ENCODE data around the gene CPSF3.
"Not testable (repeated sequence)": the region's sequence is repeated elsewhere in the genome, so short reads cannot be mapped to it uniquely, and the experiment has no call there.

Gene CPSF3

DNA sequence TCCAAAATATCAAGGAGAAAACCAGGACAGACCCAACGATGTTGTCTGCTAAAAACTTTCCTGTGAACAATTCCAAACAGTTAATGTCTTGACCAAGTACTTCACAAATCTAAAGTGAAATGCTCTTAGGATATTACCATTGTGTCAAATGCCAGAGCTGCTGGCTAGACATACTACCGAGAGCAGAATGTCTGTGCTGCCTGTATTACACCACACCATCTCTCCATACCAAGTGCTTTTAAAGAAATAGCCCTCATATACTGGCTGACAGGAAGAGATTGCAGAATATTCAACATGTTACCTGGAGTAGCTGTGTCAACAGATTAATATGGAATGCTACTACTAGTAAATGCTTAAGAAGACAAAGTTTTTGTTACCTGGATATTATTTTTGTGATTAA lies 69.5 kb downstream of the CPSF3 start:
- Mint-ChIP-seq H3K4me3 (no peak overlapping the region), H3K36me3 (ENCODE audit: insufficient read depth) (peaks cover 69% of the 10 kb centered on the region), H3K4me1 (peaks cover 12% of the 10 kb centered on the region), H3K27ac (ENCODE audit: low read depth) (no peak overlapping the region), H3K27me3 (no peaks in the 10 kb centered on the region), H3K9me3 (no peaks in the 10 kb centered on the region)
- DNase-seq (ENCODE audit: low spot score in 2 of 2) (no peak), ATAC-seq (replicated peaks; ENCODE audit: extremely low read depth, poor library complexity, severe bottlenecking) (no peak)

DNA sequence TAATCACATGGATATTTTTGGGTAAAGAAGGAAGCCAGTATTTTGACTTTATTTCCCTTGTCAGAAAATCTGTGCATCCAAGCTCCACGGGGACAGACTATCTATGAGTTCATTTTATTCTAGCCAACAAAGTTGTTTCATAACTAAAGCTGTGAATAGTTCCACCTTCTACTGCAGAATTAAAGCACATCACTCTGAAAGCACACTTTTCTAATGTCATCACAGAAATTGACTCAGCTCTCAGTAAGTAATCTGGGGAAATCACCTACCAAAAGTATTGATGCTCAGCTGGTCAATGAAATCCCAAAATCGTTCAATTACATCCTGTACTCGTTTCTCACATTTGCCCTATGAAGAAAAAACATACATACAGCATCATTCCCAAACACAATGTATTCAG lies 70.0 kb downstream of the CPSF3 start:
- H3K27me3 Mint-ChIP-seq = no peaks in the 10 kb centered on the region
- no peak overlapping the region for H3K4me3 Mint-ChIP-seq
- H3K36me3 Mint-ChIP-seq (ENCODE audit: insufficient read depth) = peaks cover 66% of the 10 kb centered on the region
- ATAC-seq (replicated peaks; ENCODE audit: extremely low read depth, poor library complexity, severe bottlenecking) = no peak
- DNase-seq (ENCODE audit: low spot score in 2 of 2) = no peak
- H3K4me1 Mint-ChIP-seq = peaks cover 12% of the 10 kb centered on the region
- H3K9me3 Mint-ChIP-seq = no peaks in the 10 kb centered on the region
- peak overlapping the region; percentile 70 for H3K27ac Mint-ChIP-seq (ENCODE audit: low read depth)

DNA sequence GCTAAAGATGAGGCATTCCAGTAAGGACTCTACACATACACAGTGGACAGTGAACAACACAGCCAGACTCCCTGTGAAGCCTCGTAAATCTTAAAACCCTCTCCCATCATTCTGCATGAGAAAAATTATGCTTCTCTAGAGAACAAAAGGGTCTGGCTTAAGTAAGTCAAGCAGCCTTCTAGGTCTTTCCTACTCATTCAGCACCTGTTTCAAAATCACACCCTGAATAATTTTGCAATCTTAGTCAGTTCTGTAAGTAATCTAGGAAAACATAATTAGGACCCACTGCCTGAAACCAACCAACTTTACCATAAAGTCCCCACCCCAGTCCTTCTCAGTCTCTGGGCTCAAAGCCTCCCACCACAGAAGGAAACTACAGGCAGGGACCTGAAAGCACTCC lies 70.6 kb downstream of the CPSF3 start:
- Mint-ChIP-seq H3K27me3 (no peaks in the 10 kb centered on the region), H3K4me3 (no peak overlapping the region), H3K4me1 (peaks cover 12% of the 10 kb centered on the region), H3K36me3 (ENCODE audit: insufficient read depth) (peaks cover 66% of the 10 kb centered on the region), H3K27ac (ENCODE audit: low read depth) (peak overlapping the region; percentile 70), H3K9me3 (no peaks in the 10 kb centered on the region)
- DNase-seq (ENCODE audit: low spot score in 2 of 2) = no peak
- ATAC-seq (replicated peaks; ENCODE audit: extremely low read depth, poor library complexity, severe bottlenecking) = no peak

DNA sequence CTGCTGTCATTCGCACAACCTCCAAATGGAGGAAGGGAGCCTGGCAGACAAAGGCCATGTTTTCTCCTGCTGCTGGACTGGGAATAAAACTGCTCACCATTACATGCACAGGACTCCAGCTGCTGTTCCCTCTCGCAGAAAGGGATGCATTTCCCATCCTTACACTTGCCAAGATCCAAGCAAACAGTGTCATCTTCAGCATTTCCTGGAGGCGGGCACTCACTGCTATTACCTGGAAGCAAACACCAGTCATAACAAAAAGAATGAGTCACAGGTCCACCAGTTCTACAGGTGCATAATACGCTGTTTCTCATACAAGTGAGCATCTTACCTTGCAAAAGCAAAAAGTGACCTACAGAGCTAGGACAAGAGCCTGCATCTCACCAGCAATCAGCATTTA lies 73.6 kb downstream of the CPSF3 start:
- ATAC-seq (replicated peaks; ENCODE audit: extremely low read depth, poor library complexity, severe bottlenecking) (no peak), DNase-seq (ENCODE audit: low spot score in 2 of 2) (no peak)
- peak overlapping the region; percentile 41 for H3K27ac Mint-ChIP-seq (ENCODE audit: low read depth)
- H3K27me3 Mint-ChIP-seq = no peaks in the 10 kb centered on the region
- H3K4me3 Mint-ChIP-seq = no peak overlapping the region
- H3K36me3 Mint-ChIP-seq (ENCODE audit: insufficient read depth) = peaks cover 59% of the 10 kb centered on the region
- no peaks in the 10 kb centered on the region for H3K9me3 Mint-ChIP-seq
- H3K4me1 Mint-ChIP-seq = peaks cover 12% of the 10 kb centered on the region

DNA sequence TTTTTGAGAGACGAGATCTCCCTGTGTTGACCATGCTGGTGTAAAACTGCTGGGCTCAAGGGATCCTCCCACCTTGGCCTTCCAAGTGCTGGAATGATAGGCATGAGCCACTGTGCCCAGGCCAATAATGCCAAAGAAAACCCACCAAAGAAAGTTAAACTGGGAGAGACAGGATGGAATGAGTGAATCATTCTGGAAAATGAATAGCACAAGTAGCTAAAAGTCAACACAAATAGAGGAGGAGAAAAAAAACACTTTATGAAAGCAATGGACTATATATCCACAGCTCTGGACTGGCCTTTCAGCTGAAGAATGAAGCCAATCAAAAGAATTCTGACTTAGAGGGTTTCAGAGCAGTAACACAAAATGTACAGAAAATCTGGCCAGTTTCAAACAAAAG lies 74.8 kb downstream of the CPSF3 start:
- peaks cover 62% of the 10 kb centered on the region for H3K36me3 Mint-ChIP-seq (ENCODE audit: insufficient read depth)
- H3K27me3 Mint-ChIP-seq = no peaks in the 10 kb centered on the region
- ATAC-seq (replicated peaks; ENCODE audit: extremely low read depth, poor library complexity, severe bottlenecking) (no peak), DNase-seq (ENCODE audit: low spot score in 2 of 2) (no peak)
- no peaks in the 10 kb centered on the region for H3K9me3 Mint-ChIP-seq
- no peak overlapping the region for H3K4me3 Mint-ChIP-seq
- peaks cover 10% of the 10 kb centered on the region for H3K4me1 Mint-ChIP-seq
- H3K27ac Mint-ChIP-seq (ENCODE audit: low read depth) = no peak overlapping the region

DNA sequence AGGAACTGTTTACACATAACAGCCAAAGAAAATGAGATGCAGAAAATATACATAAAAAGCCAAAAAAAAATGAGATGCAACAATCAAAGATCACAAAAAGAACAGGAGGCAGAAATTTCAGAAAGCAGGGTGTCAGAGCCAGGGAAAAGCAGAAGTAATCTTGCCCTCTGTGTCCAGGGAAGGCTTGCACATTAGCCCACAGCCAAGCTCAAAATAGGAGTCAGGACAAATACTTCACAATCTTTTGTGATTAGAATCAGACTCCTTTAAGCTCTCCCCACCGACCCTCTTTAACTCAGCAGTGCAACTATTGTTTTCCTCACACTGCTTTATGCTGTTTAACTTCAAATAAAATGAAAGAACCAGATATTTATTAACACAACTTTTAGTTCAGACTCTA lies 85.5 kb downstream of the CPSF3 start:
- H3K27me3 Mint-ChIP-seq = no peaks in the 10 kb centered on the region
- H3K9me3 Mint-ChIP-seq = no peaks in the 10 kb centered on the region
- H3K4me3 Mint-ChIP-seq = no peak overlapping the region
- H3K36me3 Mint-ChIP-seq (ENCODE audit: insufficient read depth) = peaks cover 45% of the 10 kb centered on the region
- H3K27ac Mint-ChIP-seq (ENCODE audit: low read depth) = no peak overlapping the region
- DNase-seq (ENCODE audit: low spot score in 2 of 2) (no peak), ATAC-seq (replicated peaks; ENCODE audit: extremely low read depth, poor library complexity, severe bottlenecking) (no peak)
- H3K4me1 Mint-ChIP-seq = peaks cover 14% of the 10 kb centered on the region

DNA sequence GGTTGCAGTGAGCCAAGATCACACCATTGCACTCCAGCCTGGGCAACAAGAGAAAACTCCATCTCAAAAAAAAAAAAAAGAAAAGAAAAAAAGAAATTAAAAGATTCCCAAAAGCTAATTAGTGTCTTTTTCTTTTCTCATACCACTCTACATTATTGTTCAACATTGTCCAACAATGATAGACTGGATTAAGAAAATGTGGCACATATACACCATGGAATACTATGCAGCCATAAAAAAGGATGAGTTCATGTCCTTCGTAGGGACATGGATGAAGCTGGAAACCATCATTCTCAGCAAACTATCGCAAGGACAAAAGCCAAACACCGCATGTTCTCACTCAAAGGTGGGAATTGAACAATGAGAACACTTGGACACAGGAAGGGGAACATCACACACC lies 90.5 kb downstream of the CPSF3 start:
- H3K27ac Mint-ChIP-seq (ENCODE audit: low read depth); DNase-seq (ENCODE audit: low spot score in 2 of 2); H3K27me3 Mint-ChIP-seq; H3K4me1 Mint-ChIP-seq; H3K9me3 Mint-ChIP-seq; ATAC-seq (replicated peaks; ENCODE audit: extremely low read depth, poor library complexity, severe bottlenecking); H3K4me3 Mint-ChIP-seq: not testable (repeated sequence)
- H3K36me3 Mint-ChIP-seq (ENCODE audit: insufficient read depth) = peaks cover 41% of the 10 kb centered on the region

DNA sequence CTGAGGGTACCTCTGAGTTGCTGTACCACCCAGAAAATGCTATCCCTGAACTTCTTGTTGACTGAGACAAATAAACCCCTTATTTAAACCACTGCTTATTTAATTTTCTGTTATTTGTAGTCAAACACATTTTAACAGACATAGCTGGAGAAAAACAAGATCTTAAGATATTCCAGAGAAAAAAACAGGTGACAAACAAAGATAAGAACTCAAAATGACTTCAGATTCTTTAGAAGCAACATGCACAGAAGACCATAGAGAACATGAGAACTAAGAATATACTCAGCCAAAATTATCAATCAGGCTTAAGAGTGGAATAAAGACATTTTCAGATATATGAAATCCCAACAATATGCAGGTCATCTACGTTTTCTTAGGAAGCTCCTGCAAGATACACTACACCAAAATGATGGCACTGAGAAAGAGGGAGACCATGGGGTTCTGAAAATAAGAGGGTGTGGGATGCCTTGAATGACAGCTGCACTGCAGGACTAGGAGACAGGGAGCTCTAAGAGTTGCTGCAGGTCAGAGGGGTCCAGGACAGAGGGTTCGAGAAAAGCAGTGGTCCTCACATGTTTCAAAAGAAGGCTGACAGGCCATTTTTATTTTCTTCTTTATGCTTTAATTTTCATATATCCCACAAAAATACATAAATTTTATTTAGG lies 93.8 kb downstream of the CPSF3 start:
- no peak for ATAC-seq (replicated peaks; ENCODE audit: extremely low read depth, poor library complexity, severe bottlenecking)
- Mint-ChIP-seq H3K27me3 (no peaks in the 10 kb centered on the region), H3K36me3 (ENCODE audit: insufficient read depth) (peaks cover 54% of the 10 kb centered on the region), H3K4me1 (no peaks in the 10 kb centered on the region), H3K4me3 (no peak overlapping the region), H3K27ac (ENCODE audit: low read depth) (no peak overlapping the region), H3K9me3 (no peaks in the 10 kb centered on the region)
- no peak for DNase-seq (ENCODE audit: low spot score in 2 of 2)

DNA sequence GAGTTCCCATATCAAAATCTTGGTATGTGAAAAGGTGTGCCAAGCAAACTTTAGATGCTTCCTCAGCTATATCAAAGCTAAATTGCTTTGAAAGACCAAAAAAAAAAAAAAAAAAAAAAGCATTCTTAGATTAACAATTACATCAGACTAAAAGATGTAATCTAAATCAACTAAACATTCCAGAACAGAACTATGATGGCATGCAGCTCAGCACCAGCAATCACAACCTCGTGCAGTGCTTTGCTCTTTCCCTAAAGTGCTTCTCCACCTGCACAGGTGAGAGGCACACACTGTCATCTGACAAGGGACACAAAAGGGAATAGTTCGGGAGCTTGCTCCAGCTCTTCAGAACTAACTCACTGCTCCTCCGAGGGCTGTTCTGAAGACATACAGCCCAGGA lies 94.7 kb downstream of the CPSF3 start:
- no peaks in the 10 kb centered on the region for H3K9me3 Mint-ChIP-seq
- H3K4me3 Mint-ChIP-seq = no peak overlapping the region
- no peaks in the 10 kb centered on the region for H3K4me1 Mint-ChIP-seq
- peaks cover 51% of the 10 kb centered on the region for H3K36me3 Mint-ChIP-seq (ENCODE audit: insufficient read depth)
- ATAC-seq (replicated peaks; ENCODE audit: extremely low read depth, poor library complexity, severe bottlenecking) (no peak), DNase-seq (ENCODE audit: low spot score in 2 of 2) (no peak)
- H3K27me3 Mint-ChIP-seq = no peaks in the 10 kb centered on the region
- no peak overlapping the region for H3K27ac Mint-ChIP-seq (ENCODE audit: low read depth)

DNA sequence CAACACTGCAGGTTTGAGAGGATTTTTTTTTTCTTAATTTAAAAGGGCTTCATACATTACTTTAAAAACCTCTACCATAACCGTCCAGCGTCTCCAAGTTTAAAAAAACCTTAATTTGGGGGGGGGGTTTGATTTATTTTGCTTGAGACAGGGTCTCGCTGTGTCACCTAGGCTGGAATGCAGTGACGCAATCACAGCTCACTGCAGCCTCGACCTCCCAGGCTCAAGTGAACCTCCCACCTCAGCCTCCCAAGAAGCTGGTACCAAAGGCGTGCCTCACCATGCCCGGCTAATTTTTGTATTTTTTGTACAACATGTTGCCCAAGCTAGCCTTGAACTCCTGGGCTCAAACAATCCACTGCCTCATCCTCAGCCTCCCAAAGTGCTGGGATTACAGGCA lies 95.3 kb downstream of the CPSF3 start:
- peaks cover 48% of the 10 kb centered on the region for H3K36me3 Mint-ChIP-seq (ENCODE audit: insufficient read depth)

DNA sequence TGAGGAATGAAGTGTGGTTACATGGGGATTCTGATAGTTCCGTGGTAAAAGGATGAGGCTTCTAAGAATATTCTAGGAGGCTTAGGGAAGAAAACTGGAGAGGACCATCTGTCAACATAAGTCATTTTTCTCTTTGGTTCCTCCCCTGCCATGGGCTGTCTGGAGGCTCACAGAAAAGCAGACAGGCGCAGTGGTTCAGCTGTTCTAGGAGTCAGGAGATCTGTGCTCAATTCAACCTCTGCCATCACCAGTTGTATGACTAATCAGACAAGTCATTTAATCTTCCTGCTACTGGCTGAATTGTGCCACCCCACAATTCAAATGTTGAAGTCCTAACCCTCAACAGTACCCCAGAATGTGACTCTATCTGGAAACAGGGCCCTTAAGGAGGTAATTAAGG lies 95.8 kb downstream of the CPSF3 start:
- no peaks in the 10 kb centered on the region for H3K27me3 Mint-ChIP-seq
- H3K4me3 Mint-ChIP-seq = no peak overlapping the region
- H3K4me1 Mint-ChIP-seq = no peaks in the 10 kb centered on the region
- H3K9me3 Mint-ChIP-seq = no peaks in the 10 kb centered on the region
- peaks cover 46% of the 10 kb centered on the region for H3K36me3 Mint-ChIP-seq (ENCODE audit: insufficient read depth)
- DNase-seq (ENCODE audit: low spot score in 2 of 2) = no peak
- no peak overlapping the region for H3K27ac Mint-ChIP-seq (ENCODE audit: low read depth)
- no peak for ATAC-seq (replicated peaks; ENCODE audit: extremely low read depth, poor library complexity, severe bottlenecking)

More for the DNA sequence above, 95.3 kb downstream of the CPSF3 start:
- ATAC-seq (replicated peaks; ENCODE audit: extremely low read depth, poor library complexity, severe bottlenecking) = no peak
- Mint-ChIP-seq H3K27ac (ENCODE audit: low read depth) (no peak overlapping the region), H3K4me1 (no peaks in the 10 kb centered on the region), H3K27me3 (no peaks in the 10 kb centered on the region), H3K4me3 (no peak overlapping the region), H3K9me3 (no peaks in the 10 kb centered on the region)
- DNase-seq (ENCODE audit: low spot score in 2 of 2) = no peak

All from central memory CD8-positive, alpha-beta T cell (primary cell).